HEK293T (cell line): Measurements from ENCODE around the gene SYT7.

Experiments used
- ARNT ChIP-seq: fragments of 450-650 bp; IDR thresholded peaks from 2 replicates; pipeline ENCODE4 v1.6.1; 2017; ENCODE audit warnings: mild to moderate bottlenecking
- ELF4 ChIP-seq: fragments of 450-650 bp; IDR thresholded peaks from 2 replicates; pipeline ENCODE4 v1.6.1; 2017; ENCODE audit warnings: antibody characterized with exemption
- FOXA1 ChIP-seq: fragments of 450-650 bp; IDR thresholded peaks from 2 replicates; pipeline ENCODE4 v1.6.1; 2016; ENCODE audit warnings: mild to moderate bottlenecking
- FOXK2 ChIP-seq: fragments of 450-650 bp; IDR thresholded peaks from 2 replicates; pipeline ENCODE4 v1.6.1; 2016; ENCODE audit warnings: mild to moderate bottlenecking
- FOXM1 ChIP-seq: fragments of 450-650 bp; IDR thresholded peaks from 2 replicates; pipeline ENCODE4 v1.6.1; 2017; ENCODE audit warnings: mild to moderate bottlenecking, borderline replicate concordance
- L3MBTL2 ChIP-seq: fragments of 450-650 bp; conservative IDR thresholded peaks from 2 replicates; pipeline ENCODE4 v1.6.1; 2016; ENCODE audit warnings: mild to moderate bottlenecking
- SP1 ChIP-seq: fragments of 450-650 bp; IDR thresholded peaks from 2 replicates; pipeline ENCODE4 v1.6.1; 2017
- SUZ12 ChIP-seq: fragments of 450-650 bp; IDR thresholded peaks from 2 replicates; pipeline ENCODE4 v1.6.1; 2016; ENCODE audit warnings: mild to moderate bottlenecking
- TARDBP ChIP-seq: fragments of 450-650 bp; IDR thresholded peaks from 2 replicates; pipeline ENCODE4 v1.6.1; 2016
- ZNF384 ChIP-seq: fragments of 450-650 bp; IDR thresholded peaks from 2 replicates; pipeline ENCODE4 v1.6.1; 2016

DNA sequence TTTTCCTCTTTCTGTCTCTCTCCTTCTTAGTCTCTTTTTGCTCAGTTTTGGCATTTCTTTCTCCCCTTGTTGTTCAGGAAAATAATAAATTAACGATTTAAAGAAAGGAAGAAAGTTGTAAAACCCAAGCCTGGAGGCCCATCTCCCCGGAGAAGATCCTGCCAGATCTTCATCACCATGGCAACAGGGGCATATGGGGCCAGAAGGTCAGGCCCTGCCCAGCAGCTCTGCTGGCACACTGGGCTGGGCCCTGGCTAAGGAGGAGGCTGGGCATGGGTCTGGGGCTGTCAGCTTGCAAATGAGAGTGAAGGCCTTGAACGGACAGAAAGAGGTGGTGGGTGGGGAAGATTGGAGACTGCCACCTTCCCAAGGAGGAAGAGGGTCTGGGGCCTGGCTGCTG is 69.5 kb downstream of the SYT7 start:
- TF ChIP-seq ZNF384: no peak
- no peak for TF ChIP-seq SP1
- no peak for TF ChIP-seq L3MBTL2
- no peak for TF ChIP-seq ELF4
- no peak for TF ChIP-seq FOXA1
- TF ChIP-seq FOXM1: no peak
- no peak for TF ChIP-seq SUZ12
- no peak for TF ChIP-seq ARNT
- TF ChIP-seq TARDBP: no peak
- no peak for TF ChIP-seq FOXK2
